BE2C (cell line): ENCODE data around the gene MYO1F.
"Not testable (repeated sequence)": the region's sequence is repeated elsewhere in the genome, so short reads cannot be mapped to it uniquely, and the experiment has no call there.

Experiments
- DNase-seq: peaks from one replicate; pipeline ENCODE4 v3.0.0-alpha.2; 2020
- H3K27me3 ChIP-seq: fragments of 250-450 bp; sonication (Bioruptor Pico); 2 replicates; pipeline ENCODE4 v1.5.1; 2020; ENCODE audit warnings: mild to moderate bottlenecking
- H3K36me3 ChIP-seq: fragments of 250-450 bp; sonication (Bioruptor Pico); 2 replicates; pipeline ENCODE4 v1.5.1; 2020; ENCODE audit warnings: mild to moderate bottlenecking
- H3K4me1 ChIP-seq: fragments of 250-450 bp; sonication (Bioruptor Pico); 2 replicates; pipeline ENCODE4 v1.5.1; 2020
- H3K4me3 ChIP-seq: 2 replicates; pipeline ENCODE4 v1.5.1; 2011; ENCODE audit warnings: low read depth, low read length
- H3K9me3 ChIP-seq: fragments of 250-450 bp; sonication (Bioruptor Pico); 2 replicates; pipeline ENCODE4 v1.5.1; 2020
- TF ChIP-seq, protein P1 (sequence below): IDR thresholded peaks from 2 replicates; pipeline ENCODE4 v1.5.1; 2012; ENCODE audit warnings: mild to moderate bottlenecking, low read depth, low read length

The MYO1F gene

DNA sequence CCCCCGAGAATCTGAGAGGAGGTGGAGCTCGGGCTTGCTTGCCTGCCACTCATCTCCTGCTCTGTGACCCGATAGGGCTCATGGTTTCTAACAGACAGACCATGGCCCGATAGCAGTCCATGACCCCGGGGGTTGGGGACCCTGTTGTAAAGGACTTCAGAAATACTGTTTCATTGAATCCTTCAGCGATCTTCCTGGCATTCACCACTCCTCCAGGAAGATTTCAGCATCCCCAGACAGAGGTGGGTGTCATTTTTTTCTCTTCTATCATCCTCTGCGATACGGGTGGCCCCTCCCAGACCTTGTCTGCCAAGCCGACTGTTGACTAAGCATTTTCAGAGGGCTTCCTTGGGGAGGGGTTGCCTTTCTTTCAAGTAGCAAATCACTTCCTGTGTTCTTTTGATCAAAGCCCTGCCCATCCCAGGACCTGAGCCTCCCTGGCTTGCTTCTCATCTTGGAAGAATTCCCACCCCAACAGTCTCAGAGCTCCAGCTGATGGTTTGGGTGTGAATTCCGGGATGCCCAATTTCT lies 1.7 kb downstream of the MYO1F start:
- H3K36me3 ChIP-seq: no peaks in the 10 kb centered on the region
- peaks cover 18% of the 10 kb centered on the region for H3K27me3 ChIP-seq
- no peak for DNase-seq
- no peak overlapping the region for H3K4me3 ChIP-seq
- H3K9me3 ChIP-seq: no peaks in the 10 kb centered on the region
- TF ChIP-seq, protein P1, sequence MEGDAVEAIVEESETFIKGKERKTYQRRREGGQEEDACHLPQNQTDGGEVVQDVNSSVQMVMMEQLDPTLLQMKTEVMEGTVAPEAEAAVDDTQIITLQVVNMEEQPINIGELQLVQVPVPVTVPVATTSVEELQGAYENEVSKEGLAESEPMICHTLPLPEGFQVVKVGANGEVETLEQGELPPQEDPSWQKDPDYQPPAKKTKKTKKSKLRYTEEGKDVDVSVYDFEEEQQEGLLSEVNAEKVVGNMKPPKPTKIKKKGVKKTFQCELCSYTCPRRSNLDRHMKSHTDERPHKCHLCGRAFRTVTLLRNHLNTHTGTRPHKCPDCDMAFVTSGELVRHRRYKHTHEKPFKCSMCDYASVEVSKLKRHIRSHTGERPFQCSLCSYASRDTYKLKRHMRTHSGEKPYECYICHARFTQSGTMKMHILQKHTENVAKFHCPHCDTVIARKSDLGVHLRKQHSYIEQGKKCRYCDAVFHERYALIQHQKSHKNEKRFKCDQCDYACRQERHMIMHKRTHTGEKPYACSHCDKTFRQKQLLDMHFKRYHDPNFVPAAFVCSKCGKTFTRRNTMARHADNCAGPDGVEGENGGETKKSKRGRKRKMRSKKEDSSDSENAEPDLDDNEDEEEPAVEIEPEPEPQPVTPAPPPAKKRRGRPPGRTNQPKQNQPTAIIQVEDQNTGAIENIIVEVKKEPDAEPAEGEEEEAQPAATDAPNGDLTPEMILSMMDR: no peak
- no peaks in the 10 kb centered on the region for H3K4me1 ChIP-seq

DNA sequence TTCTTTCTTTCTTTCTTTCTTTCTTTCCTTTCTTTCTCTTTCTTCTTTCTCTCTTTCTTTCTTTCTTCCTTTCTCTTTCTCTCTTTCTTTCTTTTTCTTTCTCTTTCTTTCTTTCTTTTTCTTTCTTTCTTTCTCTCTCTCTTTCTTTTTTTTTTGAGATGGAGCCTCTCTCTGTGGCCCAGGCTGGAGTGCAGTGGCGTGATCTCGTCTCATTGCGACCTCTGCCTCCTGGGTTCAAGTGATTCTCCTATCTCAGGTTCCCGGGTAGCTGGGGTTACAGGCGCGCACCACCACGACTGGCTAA lies 2.7 kb downstream of the MYO1F start:
- DNase-seq, H3K9me3 ChIP-seq, H3K36me3 ChIP-seq, H3K4me3 ChIP-seq, H3K4me1 ChIP-seq: not testable (repeated sequence)
- H3K27me3 ChIP-seq: peaks cover 18% of the 10 kb centered on the region

DNA sequence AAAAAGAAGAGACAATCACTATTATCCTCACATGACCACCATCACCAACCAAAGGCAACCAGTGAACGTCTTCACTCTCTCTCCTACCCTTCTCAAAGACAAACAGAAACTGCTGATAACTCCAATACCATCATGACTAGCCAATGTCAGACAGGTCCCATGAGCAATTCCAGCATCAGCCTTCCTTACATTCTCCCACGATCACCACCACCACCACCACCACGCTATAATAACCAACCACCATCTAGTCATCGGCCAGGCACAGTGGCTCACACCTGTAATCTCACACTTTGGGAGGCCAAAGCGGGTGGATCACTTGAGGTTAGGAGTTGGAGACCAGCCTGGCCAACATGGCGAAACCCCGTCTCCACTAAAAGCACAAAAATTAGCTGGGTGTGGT lies 3.9 kb downstream of the MYO1F start:
- Histone ChIP-seq H3K4me1 (no peaks in the 10 kb centered on the region), H3K36me3 (no peaks in the 10 kb centered on the region), H3K9me3 (no peaks in the 10 kb centered on the region), H3K4me3 (no peak overlapping the region), H3K27me3 (peaks cover 18% of the 10 kb centered on the region)
- no peak for DNase-seq
- TF ChIP-seq, protein P1: no peak

DNA sequence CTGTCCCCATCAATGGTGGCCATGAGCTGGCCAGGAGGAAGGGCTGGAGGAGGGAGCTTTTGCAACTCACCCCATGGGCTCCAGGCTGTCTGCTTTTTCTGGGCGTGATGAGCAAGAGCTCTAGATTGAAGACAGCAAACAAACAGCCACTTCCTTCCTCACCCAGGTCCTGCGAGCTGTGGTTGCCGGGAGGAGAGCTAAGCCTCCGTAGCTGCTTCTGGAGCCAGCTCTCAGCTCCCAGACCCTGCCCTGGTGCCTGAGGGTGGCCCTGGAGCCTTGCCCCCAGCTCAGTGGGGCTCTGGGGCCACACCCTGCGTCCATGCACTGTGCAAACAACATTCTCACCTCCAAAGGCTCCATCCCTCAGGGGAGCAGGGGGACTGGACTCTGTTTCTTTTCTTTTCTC lies 6.2 kb downstream of the MYO1F start:
- TF ChIP-seq, protein P1: no peak
- Histone ChIP-seq H3K36me3 (no peaks in the 10 kb centered on the region), H3K27me3 (peaks cover 10% of the 10 kb centered on the region), H3K9me3 (no peaks in the 10 kb centered on the region), H3K4me1 (no peaks in the 10 kb centered on the region), H3K4me3 (no peak overlapping the region)
- DNase-seq: no peak

DNA sequence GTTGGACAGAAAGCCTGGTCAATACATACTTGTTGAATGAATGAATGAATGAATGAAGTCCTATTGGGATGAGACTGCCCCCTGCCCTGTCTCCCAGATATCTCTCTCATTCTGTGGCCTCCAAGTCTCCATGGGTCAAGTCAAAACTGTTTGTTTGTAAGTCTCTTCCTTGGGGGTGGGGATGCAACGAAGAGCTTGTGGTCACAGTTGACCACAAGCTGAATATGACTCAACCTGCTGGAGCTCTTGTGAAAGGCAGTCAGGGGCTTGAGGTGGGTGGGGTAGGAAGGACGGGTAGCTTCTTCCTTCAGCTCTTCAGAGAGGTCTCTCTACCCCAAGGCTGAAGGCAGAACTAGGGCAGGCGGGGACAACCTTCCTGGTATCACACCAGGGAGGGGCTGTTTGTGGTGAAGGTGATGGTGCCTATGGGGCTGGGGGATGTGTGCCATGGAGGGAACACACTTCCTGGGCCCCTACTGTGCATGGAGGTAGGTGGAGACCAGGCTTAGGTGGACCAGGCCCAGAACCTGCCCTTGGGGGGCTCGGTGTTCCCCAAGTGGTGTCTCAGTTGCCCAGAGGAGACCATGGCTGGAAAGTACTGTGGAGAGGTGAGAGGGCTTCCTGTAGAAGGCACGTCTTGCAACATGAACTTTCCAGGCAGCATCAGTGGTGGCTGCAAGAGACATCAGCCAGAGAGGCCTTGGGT lies 8.0 kb downstream of the MYO1F start:
- DNase-seq: no peak
- Histone ChIP-seq H3K4me1 (no peaks in the 10 kb centered on the region), H3K36me3 (no peaks in the 10 kb centered on the region), H3K9me3 (no peaks in the 10 kb centered on the region), H3K4me3 (no peak overlapping the region), H3K27me3 (no peaks in the 10 kb centered on the region; the same call in 1 of the 2 replicates)
- TF ChIP-seq, protein P1: no peak

DNA sequence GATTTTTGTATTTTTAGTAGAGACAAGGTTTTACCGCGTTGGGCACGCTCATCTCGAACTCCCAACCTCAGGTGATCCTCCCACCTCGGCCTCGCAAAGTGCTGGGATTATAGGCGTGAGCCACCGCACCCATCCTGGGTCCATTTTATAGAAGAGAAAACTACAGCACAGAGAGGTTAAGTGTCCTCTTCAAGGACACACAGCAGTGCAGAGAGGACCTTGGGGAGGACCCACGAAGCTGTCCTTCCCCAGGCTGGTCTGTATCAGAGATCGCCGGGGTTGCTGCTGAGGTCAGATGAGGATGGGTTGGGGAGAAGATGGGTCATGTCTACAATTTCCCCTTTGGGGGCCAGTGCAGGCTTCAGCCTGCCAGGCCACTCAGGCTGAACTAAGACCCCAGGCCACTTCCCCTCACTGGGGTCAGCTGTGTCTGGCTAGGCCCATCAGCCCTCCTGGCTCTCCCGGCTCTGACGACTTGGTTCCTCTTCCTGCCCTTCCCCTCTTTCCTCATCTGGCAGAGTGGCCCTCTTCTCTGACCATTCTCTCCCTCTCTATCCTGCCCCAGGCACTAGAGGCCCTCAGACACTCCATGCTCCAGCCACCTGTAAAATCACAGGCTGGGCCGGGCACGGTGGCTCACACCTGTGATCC lies 9.6 kb downstream of the MYO1F start:
- TF ChIP-seq, protein P1: no peak
- DNase-seq: no peak
- no peaks in the 10 kb centered on the region for H3K9me3 ChIP-seq
- no peak overlapping the region for H3K4me3 ChIP-seq
- no peaks in the 10 kb centered on the region for H3K36me3 ChIP-seq
- no peaks in the 10 kb centered on the region for H3K27me3 ChIP-seq
- no peaks in the 10 kb centered on the region for H3K4me1 ChIP-seq
